BLaER1 treated with 17β-estradiol and CSF1 and Interleukin-3, amounts not matched to agents 10 nM and 100 nM (cell line): ENCODE data around the gene FBXO17.
"Not testable (repeated sequence)": the region's sequence is repeated elsewhere in the genome, so short reads cannot be mapped to it uniquely, and the experiment has no call there.

Experiments
- H3K27ac ChIP-seq, 11 experiments: shearing (Covaris generic); formaldehyde crosslinking; 2 replicates each; pipeline ENCODE4 v1.8.1; 2022
- H3K27me3 ChIP-seq, 11 experiments: shearing (Covaris generic); formaldehyde crosslinking; 2 replicates each; pipeline ENCODE4 v1.8.1; 2022
- H3K36me3 ChIP-seq, 11 experiments: shearing (Covaris generic); formaldehyde crosslinking; 2 replicates each; pipeline ENCODE4 v1.8.1; 2022
- H3K4me1 ChIP-seq, 10 experiments: shearing (Covaris generic); formaldehyde crosslinking; 2 replicates each; pipeline ENCODE4 v1.8.1; 2022
- H3K4me2 ChIP-seq, 11 experiments: shearing (Covaris generic); formaldehyde crosslinking; 2 replicates each; pipeline ENCODE4 v1.8.1; 2022
- H3K4me3 ChIP-seq, 10 experiments: shearing (Covaris generic); formaldehyde crosslinking; 2 replicates each; pipeline ENCODE4 v1.8.1; 2022
- H3K9ac ChIP-seq, 11 experiments: shearing (Covaris generic); formaldehyde crosslinking; 2 replicates each; pipeline ENCODE4 v1.8.1; 2022
- H3K9me3 ChIP-seq, 11 experiments: shearing (Covaris generic); formaldehyde crosslinking; replicated peaks in 1 of 11; 2 replicates each; pipeline ENCODE4 v1.8.1; 2022
- H4K20me1 ChIP-seq, 11 experiments: shearing (Covaris generic); formaldehyde crosslinking; 2 replicates each; pipeline ENCODE4 v1.8.1; 2022
- Cebpa-rat ChIP-seq, 11 experiments: shearing (Covaris generic); IDR thresholded peaks; 2 replicates each; pipeline ENCODE4 v1.8.1; 2022

FBXO17 gene

GRCh38 chr19:38949580-38950367, 25.8 kb downstream of the FBXO17 start:
- no peak for TF ChIP-seq Cebpa-rat (IDR thresholded peaks at IDR 0.05)
- Histone ChIP-seq H3K4me3 (no peak overlapping the region), H3K36me3 (no peaks in the 10 kb centered on the region), H3K4me1 (peaks cover 0 to 5% (median 0%) of the 10 kb centered on the region in 10 experiments; a peak in 4 of 20 replicates), H4K20me1 (no peaks in the 10 kb centered on the region), H3K27ac (no peak overlapping the region), H3K4me2 (no peak overlapping the region), H3K9me3 (0 out of 22 replicates have a peak, but pooled peaks cover 0 to 3% (median 0%) of the 10 kb centered on the region in 11 experiments), H3K9ac (no peak overlapping the region), H3K27me3 (no peaks in the 10 kb centered on the region)

GRCh38 chr19:38946229-38947010, 29.1 kb downstream of the FBXO17 start:
- Histone ChIP-seq H3K4me2 (no peak overlapping the region), H3K9ac (no peak overlapping the region), H3K4me1 (peaks cover 0 to 12% (median 10%) of the 10 kb centered on the region in 10 experiments; a peak in 12 of 20 replicates), H4K20me1 (no peaks in the 10 kb centered on the region), H3K36me3 (no peaks in the 10 kb centered on the region), H3K27me3 (no peaks in the 10 kb centered on the region), H3K9me3 (peaks cover 0 to 3% (median 0%) of the 10 kb centered on the region in 11 experiments; a peak in 2 of 22 replicates), H3K4me3 (no peak overlapping the region), H3K27ac (no peak overlapping the region)
- no peak for TF ChIP-seq Cebpa-rat (IDR thresholded peaks at IDR 0.05)

- H3K9me3 ChIP-seq = peaks cover 0 to 8% (median 0%) of the 10 kb centered on the region in 11 experiments; a peak in 4 of 22 replicates
- no peak for TF ChIP-seq Cebpa-rat (IDR thresholded peaks at IDR 0.05)
- no peak overlapping the region for H3K27ac ChIP-seq
- no peak overlapping the region for H3K4me3 ChIP-seq
- H4K20me1 ChIP-seq = no peaks in the 10 kb centered on the region
- H3K9ac ChIP-seq = no peak overlapping the region
- H3K36me3 ChIP-seq = no peaks in the 10 kb centered on the region
- no peaks in the 10 kb centered on the region for H3K27me3 ChIP-seq
- peaks cover 0 to 17% (median 12%) of the 10 kb centered on the region in 10 experiments; a peak in 12 of 20 replicates for H3K4me1 ChIP-seq
- H3K4me2 ChIP-seq = no peak overlapping the region
Measured at GRCh38 chr19:38945562-38946228, 29.8 kb downstream of the FBXO17 start.

- Histone ChIP-seq H3K27me3 (no peaks in the 10 kb centered on the region), H4K20me1 (no peaks in the 10 kb centered on the region), H3K9ac (no peak overlapping the region), H3K27ac (no peak overlapping the region), H3K4me1 (peaks cover under 1 to 17% (median 13%) of the 10 kb centered on the region in 10 experiments; a peak in 15 of 20 replicates), H3K36me3 (no peaks in the 10 kb centered on the region), H3K9me3 (peaks cover 0 to 8% (median 0%) of the 10 kb centered on the region in 11 experiments; a peak in 4 of 22 replicates), H3K4me3 (no peak overlapping the region), H3K4me2 (no peak overlapping the region)
- TF ChIP-seq Cebpa-rat (IDR thresholded peaks at IDR 0.05) = no peak
Measured at GRCh38 chr19:38944981-38945506, 30.5 kb downstream of the FBXO17 start.

- no peak for TF ChIP-seq Cebpa-rat (IDR thresholded peaks at IDR 0.05)
- no peak overlapping the region for H3K4me3 ChIP-seq
- H3K4me2 ChIP-seq = peak overlapping the region in 4 of 11 experiments; percentile 35 to 58 (median 46); a peak in 5 of 22 replicates
- H3K9me3 ChIP-seq = peaks cover 0 to 8% (median 0%) of the 10 kb centered on the region in 11 experiments; a peak in 4 of 22 replicates
- no peak overlapping the region for H3K27ac ChIP-seq
- no peaks in the 10 kb centered on the region for H3K27me3 ChIP-seq
- H3K9ac ChIP-seq = no peak overlapping the region; a peak in 1 of 22 replicates
- H4K20me1 ChIP-seq = no peaks in the 10 kb centered on the region
- H3K36me3 ChIP-seq = no peaks in the 10 kb centered on the region
- H3K4me1 ChIP-seq = peaks cover 7 to 20% (median 15%) of the 10 kb centered on the region in 10 experiments; a peak in 16 of 20 replicates
Measured at GRCh38 chr19:38942471-38943181, 32.9 kb downstream of the FBXO17 start.

- H3K27me3 ChIP-seq = no peaks in the 10 kb centered on the region
- no peaks in the 10 kb centered on the region for H3K36me3 ChIP-seq
- H3K4me3 ChIP-seq = no peak overlapping the region
- peaks cover 7 to 20% (median 15%) of the 10 kb centered on the region in 10 experiments; a peak in 16 of 20 replicates for H3K4me1 ChIP-seq
- H3K9me3 ChIP-seq = peaks cover 0 to 8% (median 0%) of the 10 kb centered on the region in 11 experiments; a peak in 4 of 22 replicates
- no peaks in the 10 kb centered on the region for H4K20me1 ChIP-seq
- peak overlapping the region in 8 of 11 experiments; percentile 20 to 58 (median 44); a peak in 14 of 22 replicates for H3K4me2 ChIP-seq
- no peak for TF ChIP-seq Cebpa-rat (IDR thresholded peaks at IDR 0.05)
- no peak overlapping the region for H3K27ac ChIP-seq
- no peak overlapping the region; a peak in 1 of 22 replicates for H3K9ac ChIP-seq
Measured at GRCh38 chr19:38941979-38942378, 33.6 kb downstream of the FBXO17 start.

- H3K9ac ChIP-seq, H3K4me3 ChIP-seq, H3K27me3 ChIP-seq, H4K20me1 ChIP-seq, H3K36me3 ChIP-seq, H3K9me3 ChIP-seq, H3K27ac ChIP-seq: not testable (repeated sequence)
- Histone ChIP-seq H3K4me1 (peaks cover 7 to 20% (median 15%) of the 10 kb centered on the region in 10 experiments; a peak in 16 of 20 replicates), H3K4me2 (peak overlapping the region in 8 of 11 experiments; percentile 20 to 58 (median 44); a peak in 15 of 22 replicates)
Measured at GRCh38 chr19:38941466-38941865, 34.1 kb downstream of the FBXO17 start.

- no peak overlapping the region for H3K27ac ChIP-seq
- peaks cover 4 to 10% (median 8%) of the 10 kb centered on the region in 11 experiments for H3K36me3 ChIP-seq
- peaks cover 7 to 20% (median 11%) of the 10 kb centered on the region in 11 experiments for H3K9me3 ChIP-seq
- H3K4me1 ChIP-seq = peaks cover 7 to 20% (median 15%) of the 10 kb centered on the region in 10 experiments; a peak in 16 of 20 replicates
- H4K20me1 ChIP-seq = no peaks in the 10 kb centered on the region
- peak overlapping the region in 8 of 11 experiments; percentile 1 to 19 (median 4); a peak in 4 of 22 replicates for H3K4me2 ChIP-seq
- TF ChIP-seq Cebpa-rat (IDR thresholded peaks at IDR 0.05) = no peak
- no peak overlapping the region for H3K4me3 ChIP-seq
- peak overlapping the region in 2 of 11 experiments; percentile 25 to 39; a peak in 2 of 22 replicates for H3K9ac ChIP-seq
- no peaks in the 10 kb centered on the region for H3K27me3 ChIP-seq
Measured at GRCh38 chr19:38939957-38940356, 35.6 kb downstream of the FBXO17 start.
